Pancreas (tissue), 10 donors: ENCODE results near the gene ZSWIM6. TPM values are rescaled to one million over a fixed set of nuclear protein-coding genes. Genes with fewer than 3 reads are reported as not detected.
A peak's percentile ranks its signal among the peaks of the same experiment; 100 is the strongest.

Experiments used
- ATAC-seq, 4 donors: fragments of 200-7000 bp; cut with Tn5 transposase; one replicate each; pipeline versions ENCODE4 v1.8.0 to v1.9.1; 2020; ENCODE audit warnings: mild to moderate bottlenecking in 4 of 4, moderate library complexity in 4 of 4
- DNase-seq, 6 donors: peaks; one replicate each; pipeline ENCODE4 v3.0.0-alpha.2; 2020
- FAIRE-seq: peaks from 2 replicates; lab custom pipeline; 2012; peaks lifted over from hg19 to GRCh38; lab: Jason Lieb, UNC
- H3K27ac ChIP-seq, 4 donors: fragments of 200-600 bp; sonication (generic); 1 replicate in 3 of 4; 2 replicates in 1 of 4; pipeline versions ENCODE4 v1.5.0 to v1.8.0; 2020
- H3K27me3 ChIP-seq, 4 donors: fragments of 200-600 bp; one replicate each; pipeline ENCODE4 v1.8.0; 2021
- H3K36me3 ChIP-seq, 3 donors: fragments of 200-600 bp; sonication (generic) in 1 of 3; one replicate each; pipeline versions ENCODE4 v1.5.0 to v1.8.0; 2020 to 2021
- H3K4me1 ChIP-seq, 3 donors: fragments of 200-600 bp; one replicate each; pipeline ENCODE4 v1.8.0; 2021
- H3K4me3 ChIP-seq, 4 donors: fragments of 200-600 bp; sonication (generic) in 2 of 4; one replicate each; pipeline versions ENCODE4 v1.5.0 to v1.8.0; 2020 to 2021
- H3K9me3 ChIP-seq, 4 donors: fragments of 200-600 bp; one replicate each; pipeline ENCODE4 v1.8.0; 2021
- CTCF ChIP-seq, 4 donors: fragments of 200-600 bp; sonication (generic) in 3 of 4; IDR thresholded peaks; one replicate each; pipeline versions ENCODE4 v1.5.0 to v1.8.0; 2021; ENCODE audit warnings: antibody characterized with exemption in 4 of 4
- WGBS, 2 donors: extraction: QIAGEN DNeasy Blood & Tissue Kit; methylation state at CpG; one replicate each; pipeline ENCODE4 v1.1.7; 2013; 5-methylcytosine and 5-hydroxymethylcytosine counted together
- intact Hi-C, 3 donors: fragments of 100-400 bp; cut with DNase I; formaldehyde crosslinking; loops; one replicate each; pipeline versions ENCODE4 v1.11.1 to v1.14.2; 2022
- polyA plus RNA-seq, 2 donors: library from polyadenylated mRNA; stranded (reverse); fragments of 200-250 nt; gene quantifications; one replicate each; pipeline ENCODE4 v1.2.3, GENCODE V29; 2013
- total RNA-seq, 6 donors: library from RNA; stranded (reverse); fragmentation: NEBNext Ultra II Directional in 4 of 6; extraction: Animal tissue kit (Norgen Biotek cat#: 25700) in 4 of 6; gene quantifications; one replicate each; pipeline versions ENCODE4 v1.2.1 to v1.2.4, GENCODE V29; 2021 to 2023
- donor health status: healthy with polysubstance abuse.
- donor health status: DM: no; HTN: no; CAD: no; lungs with moderate emphysema.
- donor health status: DM: no; HTN: no; CAD: no.
- donor health status: control.
- donor health status: control.
- donor health status: Bipolar disorder and iron deficiency.
- donor health status: DM: yes; HTN: yes; CAD: no.
- donor health status: DM: no; HTN: no; CAD: no.
- donor health status: DM: no; HTN: no; CAD: no.
- donor health status: DM: yes; HTN: yes; CAD: no.

ZSWIM6 gene
- total and polyA plus RNA-seq, 8 donors = 3.6 to 12.9 (median 6.2) TPM

GRCh38 chr5:61440596-61440995, 108.5 kb downstream of the ZSWIM6 start:
- Histone ChIP-seq H3K4me1 (peaks cover 0 to 4% (median 3%) of the 10 kb centered on the region in 3 donors), H3K4me3 (no peak overlapping the region), H3K27me3 (no peaks in the 10 kb centered on the region), H3K27ac (no peak overlapping the region), H3K36me3 (no peaks in the 10 kb centered on the region), H3K9me3 (no peaks in the 10 kb centered on the region)
- WGBS, 2 donors = 66 to 80% methylated on average over 3 of the region's 3 CpGs
- no peak for FAIRE-seq
- no peak for DNase-seq
- intact Hi-C loops = no loop called here
- TF ChIP-seq CTCF (IDR thresholded peaks at IDR 0.05) = no peak
- ATAC-seq = no peak

- Histone ChIP-seq H3K4me1 (peaks cover 0 to 4% (median 3%) of the 10 kb centered on the region in 3 donors), H3K27me3 (no peaks in the 10 kb centered on the region), H3K36me3 (no peaks in the 10 kb centered on the region), H3K4me3 (no peak overlapping the region), H3K27ac (no peak overlapping the region), H3K9me3 (no peaks in the 10 kb centered on the region)
- no peak for TF ChIP-seq CTCF (IDR thresholded peaks at IDR 0.05)
- intact Hi-C loops = no loop called here
- FAIRE-seq = no peak
- DNase-seq = no peak
- ATAC-seq = no peak
- 95 to 96% methylated on average over 4 of the region's 4 CpGs for WGBS, 2 donors
Observed at GRCh38 chr5:61441742-61442141, 109.7 kb downstream of the ZSWIM6 start.

- ATAC-seq (no peak), FAIRE-seq (peak; percentile 83), DNase-seq (no peak)
- no peak for TF ChIP-seq CTCF (IDR thresholded peaks at IDR 0.05)
- no peak overlapping the region for H3K27ac ChIP-seq
- intact Hi-C loops = no loop called here
- H3K27me3 ChIP-seq = no peaks in the 10 kb centered on the region
- WGBS, 2 donors = 96 to 99% methylated on average over 2 of the region's 2 CpGs
- no peaks in the 10 kb centered on the region for H3K9me3 ChIP-seq
- peaks cover 9 to 33% (median 15%) of the 10 kb centered on the region in 3 donors for H3K4me1 ChIP-seq
- no peak overlapping the region for H3K4me3 ChIP-seq
- no peaks in the 10 kb centered on the region for H3K36me3 ChIP-seq
Observed at GRCh38 chr5:61447780-61448495, 115.9 kb downstream of the ZSWIM6 start.

GRCh38 chr5:61449804-61450492, 117.9 kb downstream of the ZSWIM6 start:
- peaks cover 9 to 31% (median 15%) of the 10 kb centered on the region in 3 donors for H3K4me1 ChIP-seq
- peak; percentile 56 for FAIRE-seq
- H3K9me3 ChIP-seq = no peaks in the 10 kb centered on the region
- ATAC-seq = peak; percentile 71 to 91 (median 88)
- no peak for TF ChIP-seq CTCF (IDR thresholded peaks at IDR 0.05)
- 92 to 97% methylated on average over 2 of the region's 2 CpGs for WGBS, 2 donors
- peak overlapping the region in 2 of 4 donors; percentile 70 to 79 for H3K27ac ChIP-seq
- no peaks in the 10 kb centered on the region for H3K27me3 ChIP-seq
- no peak overlapping the region for H3K4me3 ChIP-seq
- no peaks in the 10 kb centered on the region for H3K36me3 ChIP-seq
- peak in 3 of 6 donors; percentile 18 to 44 (median 23) for DNase-seq
- intact Hi-C loops = no loop called here
